K562 (cell line): ENCODE results near the gene ARPC4.

Source experiments
- ATF6 ChIP-seq: sonication (generic); formaldehyde crosslinking; IDR thresholded peaks from 2 replicates; pipeline ENCODE4 v1.4.0; 2020; ENCODE audit warnings: mild to moderate bottlenecking, missing genetic modification reagents
- CHD7 ChIP-seq: fragments of 200-600 bp; sonication (generic); IDR thresholded peaks from one replicate; pipeline ENCODE4 v1.6.1; 2012; ENCODE audit warnings: mild to moderate bottlenecking, low read depth, low read length, inconsistent platforms
- GTF2F1 ChIP-seq: IDR thresholded peaks from 2 replicates; pipeline ENCODE4 v1.6.1; 2011; ENCODE audit warnings: low read depth, low read length, improper control_type of control experiment
- JUND ChIP-seq, 2 experiments: IDR thresholded peaks; 2 replicates in 1 of 2; 3 replicates in 1 of 2; pipeline ENCODE4 v1.6.1; 2011; ENCODE audit warnings: borderline replicate concordance in 2 of 2, low read depth in 2 of 2, low read length in 2 of 2, improper control_type of control experiment in 1 of 2, missing biosample characterization in 1 of 2, missing genetic modification characterization in 1 of 2, missing genetic modification reagents in 1 of 2
- NCOA4 ChIP-seq: fragments of 450-650 bp; IDR thresholded peaks from 2 replicates; pipeline ENCODE4 v1.6.1; 2018; ENCODE audit warnings: mild to moderate bottlenecking; ENCODE audit not compliant: partially characterized antibody
- SMARCC2 ChIP-seq: fragments of 450-650 bp; IDR thresholded peaks from 2 replicates; pipeline ENCODE4 v1.6.1; 2017; ENCODE audit warnings: antibody characterized with exemption, moderate library complexity, mild to moderate bottlenecking, low read depth
- TARDBP ChIP-seq: fragments of 450-650 bp; IDR thresholded peaks from 2 replicates; pipeline ENCODE4 v1.6.1; 2016
- USF2 ChIP-seq: sonication (generic); formaldehyde crosslinking; IDR thresholded peaks from 2 replicates; pipeline ENCODE4 v1.5.0; 2020; ENCODE audit warnings: missing genetic modification reagents
- TF ChIP-seq, protein P1 (sequence below), 3 experiments: IDR thresholded peaks in 2 of 3; conservative IDR thresholded peaks in 1 of 3; 2 replicates each; pipeline ENCODE4 v1.5.1; 2011 to 2012; ENCODE audit warnings: low read length in 3 of 3, mild to moderate bottlenecking in 3 of 3, control low read depth in 2 of 3, improper control_type of control experiment in 1 of 3, inconsistent platforms in 1 of 3, low read depth in 1 of 3, mixed read lengths in 1 of 3, moderate library complexity in 1 of 3; ENCODE audit not compliant: insufficient read depth in 2 of 3

DNA sequence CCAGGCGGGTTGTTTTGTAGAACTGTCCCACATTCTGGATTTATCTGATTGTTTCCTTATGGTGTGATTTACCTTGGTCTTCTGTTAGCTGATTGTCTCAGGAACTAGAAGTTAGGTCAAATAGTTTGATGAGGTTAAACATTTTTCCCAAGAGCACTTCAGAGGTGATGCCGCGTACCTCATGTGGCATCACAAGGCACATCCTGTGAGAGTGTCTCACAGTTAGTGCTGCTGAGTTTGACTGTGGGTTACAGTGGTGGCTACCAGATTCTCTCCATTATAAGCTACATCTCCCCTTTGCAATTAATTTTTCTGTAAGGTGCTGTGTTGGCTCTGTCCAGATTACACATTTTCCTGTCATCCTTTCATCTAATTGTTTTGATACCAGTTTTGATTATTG, 38.4 kb downstream of the ARPC4 start:
- TF ChIP-seq TARDBP (no peak), SMARCC2 (no peak), ATF6 (CRISPR knock-in tag) (no peak), NCOA4 (no peak), JUND (IDR thresholded peaks at IDR 0.05; ENCODE audit: borderline replicate concordance, low read depth, low read length) (no peak), JUND (tag; IDR thresholded peaks at IDR 0.05; ENCODE audit: borderline replicate concordance, low read depth, low read length) (no peak), GTF2F1 (no peak), CHD7 (no peak), USF2 (CRISPR knock-in tag) (no peak)
- TF ChIP-seq, protein P1, sequence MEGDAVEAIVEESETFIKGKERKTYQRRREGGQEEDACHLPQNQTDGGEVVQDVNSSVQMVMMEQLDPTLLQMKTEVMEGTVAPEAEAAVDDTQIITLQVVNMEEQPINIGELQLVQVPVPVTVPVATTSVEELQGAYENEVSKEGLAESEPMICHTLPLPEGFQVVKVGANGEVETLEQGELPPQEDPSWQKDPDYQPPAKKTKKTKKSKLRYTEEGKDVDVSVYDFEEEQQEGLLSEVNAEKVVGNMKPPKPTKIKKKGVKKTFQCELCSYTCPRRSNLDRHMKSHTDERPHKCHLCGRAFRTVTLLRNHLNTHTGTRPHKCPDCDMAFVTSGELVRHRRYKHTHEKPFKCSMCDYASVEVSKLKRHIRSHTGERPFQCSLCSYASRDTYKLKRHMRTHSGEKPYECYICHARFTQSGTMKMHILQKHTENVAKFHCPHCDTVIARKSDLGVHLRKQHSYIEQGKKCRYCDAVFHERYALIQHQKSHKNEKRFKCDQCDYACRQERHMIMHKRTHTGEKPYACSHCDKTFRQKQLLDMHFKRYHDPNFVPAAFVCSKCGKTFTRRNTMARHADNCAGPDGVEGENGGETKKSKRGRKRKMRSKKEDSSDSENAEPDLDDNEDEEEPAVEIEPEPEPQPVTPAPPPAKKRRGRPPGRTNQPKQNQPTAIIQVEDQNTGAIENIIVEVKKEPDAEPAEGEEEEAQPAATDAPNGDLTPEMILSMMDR (IDR thresholded peaks at IDR 0.05 in 2 of 3, conservative IDR thresholded peaks at IDR 0.05 in 1 of 3; ENCODE audit: insufficient read depth in 2 of 3, low read depth in 1 of 3, low read length in 3 of 3): no peak
